Heart left ventricle (tissue), 16 donors: ENCODE results near the gene SKIC8. TPM values are rescaled to one million over a fixed set of nuclear protein-coding genes. Genes with fewer than 3 reads are reported as not detected.

ENCODE experiments used
- ATAC-seq, 4 donors: fragments of 200-7000 bp; cut with Tn5 transposase; one replicate each; pipeline ENCODE4 v1.9.1; 2020 to 2022; ENCODE audit warnings: moderate library complexity in 4 of 4, mild to moderate bottlenecking in 3 of 4, moderate number of reproducible peaks in 1 of 4
- DNase-seq, 5 donors: peaks; one replicate each; pipeline ENCODE4 v3.0.0-alpha.2; 2020
- H3K27ac ChIP-seq, 12 donors: fragments of 200-600 bp; sonication (generic) in 4 of 12; one replicate each; pipeline versions ENCODE4 v1.5.0 to v1.8.0; 2016 to 2022; ENCODE audit warnings: mild to moderate bottlenecking in 2 of 12
- H3K27me3 ChIP-seq, 9 donors: fragments of 200-600 bp; sonication (generic) in 2 of 9; one replicate each; pipeline versions ENCODE4 v1.5.1 to v1.8.0; 2016 to 2022; ENCODE audit warnings: mild to moderate bottlenecking in 3 of 9
- H3K36me3 ChIP-seq, 9 donors: fragments of 200-600 bp; sonication (generic) in 2 of 9; one replicate each; pipeline versions ENCODE4 v1.5.0 to v1.8.0; 2018 to 2022; ENCODE audit warnings: mild to moderate bottlenecking in 2 of 9
- H3K4me1 ChIP-seq, 12 donors: fragments of 200-600 bp; sonication (generic) in 4 of 12; one replicate each; pipeline versions ENCODE4 v1.5.0 to v1.8.0; 2016 to 2022; ENCODE audit warnings: mild to moderate bottlenecking in 3 of 12
- H3K4me3 ChIP-seq, 12 donors: fragments of 200-600 bp; sonication (generic) in 4 of 12; one replicate each; pipeline versions ENCODE4 v1.5.0 to v1.8.0; 2017 to 2022; ENCODE audit warnings: mild to moderate bottlenecking in 9 of 12, moderate library complexity in 4 of 12
- H3K9me3 ChIP-seq, 12 donors: fragments of 200-600 bp; sonication (generic) in 4 of 12; one replicate each; pipeline versions ENCODE4 v1.5.0 to v1.8.0; 2016 to 2022; ENCODE audit warnings: mild to moderate bottlenecking in 1 of 12
- POLR2A ChIP-seq, 2 donors: fragments of 450-650 bp; IDR thresholded peaks; one replicate each; pipeline ENCODE4 v1.6.1; 2017; ENCODE audit warnings: antibody characterized with exemption in 2 of 2, mild to moderate bottlenecking in 2 of 2, moderate library complexity in 2 of 2
- WGBS, 4 donors: extraction: QIAGEN DNeasy Blood & Tissue Kit in 2 of 4; methylation state at CpG; one replicate each; pipeline versions ENCODE4 v1.1.5 to v1.1.7; 2013 to 2018; 5-methylcytosine and 5-hydroxymethylcytosine counted together
- intact Hi-C, 10 donors: fragments of 100-400 bp; cut with DNase I; formaldehyde crosslinking; loops; one replicate each; pipeline versions ENCODE4 v1.11.1 to v1.14.2; 2022
- polyA plus RNA-seq, 2 donors: library from polyadenylated mRNA; stranded (reverse); fragments of 200-250 nt; gene quantifications; one replicate each; pipeline ENCODE4 v1.2.3, GENCODE V29; 2013
- total RNA-seq, 9 donors: library from RNA; depleted of rRNA in 2 of 9; stranded (reverse); fragments of >200 nt in 2 of 9; fragmentation: NEBNext Ultra II Directional in 3 of 9; extraction: Animal tissue kit (Norgen Biotek cat#: 25700) in 3 of 9; gene quantifications; one replicate each; pipeline versions ENCODE4 v1.1.0 to v1.2.4, GENCODE V29; 2016 to 2023
- TF ChIP-seq, protein P1 (sequence below), 12 donors: fragments of 200-600 bp; sonication (generic) in 4 of 12; IDR thresholded peaks; one replicate each; pipeline versions ENCODE4 v1.5.0 to v1.8.0; 2018 to 2022; ENCODE audit warnings: antibody characterized with exemption in 12 of 12, mild to moderate bottlenecking in 5 of 12
- donor health status: ischemic (EF 13 %, LVEDD 7.1; RV severe dilation, severe dysfunction).
- donor health status: healthy with polysubstance abuse.
- donor health status: DM: no; HTN: yes; CAD: no.
- donor health status: DM: no; HTN: no; CAD: no.
- donor health status: ischemic (EF 25% LVEDD 6.9; RV normal size, moderate dysfunction).
- donor health status: ischemic (EF 25% LVEDD 5.7; RV mildly dilated, moderate dysfunction).
- donor health status: healthy.
- donor health status: DM: yes; HTN: yes; CAD: no.
- donor health status: ischemic (EF 35%, LVEDD 5.7; RV mildly dilated, moderate dysfunction).
- donor health status: nonischemic (EF 11% LVEDD 7.7; RV severe dilation, severe dysfunction).
- donor health status: DM: yes; HTN: yes; CAD: no.
- donor health status: PGD.
- donor health status: ischemic (EF 29% LVEDD 5.4; RV normal size, mild dysfunction).
- donor health status: nonischemic (EF 23%, LVEDD 6.1; RV moderate dilation, normal function).

SKIC8 gene
- total and polyA plus RNA-seq, 11 donors = 20.8 to 50.2 (median 28.2) TPM

DNA sequence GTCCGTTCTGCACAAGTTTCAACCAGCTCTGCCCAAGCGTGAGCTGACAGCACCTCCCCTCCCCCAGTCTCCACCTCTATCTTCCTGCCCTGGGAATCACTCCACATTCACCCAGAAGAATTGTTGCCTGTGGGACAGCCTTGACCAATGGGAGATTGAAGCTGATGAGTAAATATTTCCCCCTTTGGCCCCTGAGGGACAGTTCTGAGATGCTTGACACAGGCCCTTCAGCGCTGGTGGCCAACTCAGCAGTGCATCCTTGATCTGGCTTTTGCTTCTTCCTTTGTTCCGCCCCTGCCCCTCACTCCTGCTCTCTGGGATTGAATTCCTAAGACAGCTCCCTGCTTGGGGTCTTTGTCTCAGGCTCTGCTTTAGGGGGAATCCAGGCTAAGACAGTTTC is 13.1 kb upstream of the SKIC8 start:
- ATAC-seq (no peak), DNase-seq (peak in 1 of 5 donors; percentile 14)
- Histone ChIP-seq H3K4me3 (no peak overlapping the region), H3K27me3 (peaks cover 0 to 10% (median 0%) of the 10 kb centered on the region in 9 donors), H3K4me1 (peaks cover 0 to 8% (median 0%) of the 10 kb centered on the region in 12 donors), H3K27ac (no peak overlapping the region), H3K9me3 (no peaks in the 10 kb centered on the region), H3K36me3 (no peaks in the 10 kb centered on the region)
- no peak for TF ChIP-seq POLR2A (IDR thresholded peaks at IDR 0.05)
- TF ChIP-seq, protein P1, sequence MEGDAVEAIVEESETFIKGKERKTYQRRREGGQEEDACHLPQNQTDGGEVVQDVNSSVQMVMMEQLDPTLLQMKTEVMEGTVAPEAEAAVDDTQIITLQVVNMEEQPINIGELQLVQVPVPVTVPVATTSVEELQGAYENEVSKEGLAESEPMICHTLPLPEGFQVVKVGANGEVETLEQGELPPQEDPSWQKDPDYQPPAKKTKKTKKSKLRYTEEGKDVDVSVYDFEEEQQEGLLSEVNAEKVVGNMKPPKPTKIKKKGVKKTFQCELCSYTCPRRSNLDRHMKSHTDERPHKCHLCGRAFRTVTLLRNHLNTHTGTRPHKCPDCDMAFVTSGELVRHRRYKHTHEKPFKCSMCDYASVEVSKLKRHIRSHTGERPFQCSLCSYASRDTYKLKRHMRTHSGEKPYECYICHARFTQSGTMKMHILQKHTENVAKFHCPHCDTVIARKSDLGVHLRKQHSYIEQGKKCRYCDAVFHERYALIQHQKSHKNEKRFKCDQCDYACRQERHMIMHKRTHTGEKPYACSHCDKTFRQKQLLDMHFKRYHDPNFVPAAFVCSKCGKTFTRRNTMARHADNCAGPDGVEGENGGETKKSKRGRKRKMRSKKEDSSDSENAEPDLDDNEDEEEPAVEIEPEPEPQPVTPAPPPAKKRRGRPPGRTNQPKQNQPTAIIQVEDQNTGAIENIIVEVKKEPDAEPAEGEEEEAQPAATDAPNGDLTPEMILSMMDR (IDR thresholded peaks at IDR 0.05) = no peak
- WGBS, 4 donors = 60 to 83% (median 74%) methylated on average over 4 of the region's 4 CpGs
- intact Hi-C loops = loop anchor here in 2 of 10 donors (5.0 to 10.0 kb wide), 2 partner anchors 110 to 172 kb away; no protein-coding TSS in a partner anchor

DNA sequence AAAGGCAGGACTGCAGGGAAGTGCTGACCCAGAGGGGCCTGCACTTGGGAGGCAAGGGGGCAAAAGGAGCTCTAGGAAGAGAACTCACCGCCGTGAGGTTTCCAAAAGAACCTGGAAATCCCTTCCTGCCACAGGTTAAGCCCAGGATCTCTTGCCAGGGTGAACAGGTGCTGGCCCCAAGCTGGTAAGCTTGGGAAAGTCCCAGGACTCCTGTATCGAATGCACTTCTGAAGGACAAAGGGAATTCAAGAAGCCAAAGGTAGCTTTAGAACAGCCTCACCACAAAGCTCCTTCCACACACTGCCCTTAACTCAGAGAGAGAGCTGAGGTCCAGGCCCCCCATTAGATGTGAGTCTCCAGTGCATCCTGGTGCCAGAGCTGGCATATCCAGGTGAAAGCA is 11.9 kb upstream of the SKIC8 start:
- intact Hi-C loops = loop anchor here in 2 of 10 donors (5.0 to 10.0 kb wide), 2 partner anchors 111 to 174 kb away; no protein-coding TSS in a partner anchor
- no peak overlapping the region for H3K27ac ChIP-seq
- H3K4me1 ChIP-seq = peaks cover 0 to 8% (median 0%) of the 10 kb centered on the region in 12 donors
- H3K4me3 ChIP-seq = no peak overlapping the region
- no peak for ATAC-seq
- H3K9me3 ChIP-seq = no peaks in the 10 kb centered on the region
- WGBS, 4 donors = 76 to 86% (median 83%) methylated on average over 3 of the region's 3 CpGs
- DNase-seq = peak in 1 of 5 donors; percentile 6
- H3K36me3 ChIP-seq = no peaks in the 10 kb centered on the region
- peaks cover 0 to 15% (median 0%) of the 10 kb centered on the region in 9 donors for H3K27me3 ChIP-seq
- no peak for TF ChIP-seq POLR2A (IDR thresholded peaks at IDR 0.05)
- TF ChIP-seq, protein P1 (IDR thresholded peaks at IDR 0.05) = no peak

DNA sequence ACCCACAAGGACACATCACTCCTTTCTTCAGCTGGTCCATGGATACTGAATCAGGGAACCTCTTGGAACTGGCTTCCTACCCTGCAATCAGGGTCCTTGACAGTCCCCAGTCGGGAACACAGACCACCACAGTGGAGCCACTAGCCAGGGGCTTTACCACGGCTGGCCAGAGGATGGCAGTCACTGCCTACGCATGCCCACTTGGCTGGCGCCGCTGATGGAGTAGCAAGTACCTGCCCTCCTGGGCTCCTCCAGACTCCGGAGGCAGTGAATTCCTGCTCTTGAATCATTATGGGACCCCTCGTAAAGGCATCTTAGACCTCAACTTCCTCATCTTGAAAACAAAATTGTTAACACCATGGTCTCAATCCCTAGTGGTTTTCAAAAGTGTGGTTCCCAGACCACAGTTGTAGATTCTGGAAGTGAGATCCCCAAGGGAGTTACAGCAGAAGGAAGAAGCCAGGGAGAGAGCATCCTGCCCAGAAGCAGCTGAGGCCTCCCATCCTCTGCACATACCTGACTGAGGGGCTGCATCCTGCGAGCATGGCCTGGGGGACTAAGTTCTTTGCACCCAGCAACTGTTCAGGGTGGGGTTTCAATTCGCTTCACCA is 9.1 kb upstream of the SKIC8 start:
- TF ChIP-seq, protein P1 (IDR thresholded peaks at IDR 0.05) = peak; percentile 69 to 84 (median 77)
- TF ChIP-seq POLR2A (IDR thresholded peaks at IDR 0.05) = no peak
- Histone ChIP-seq H3K36me3 (no peaks in the 10 kb centered on the region), H3K4me1 (peaks cover 0 to 8% (median 0%) of the 10 kb centered on the region in 12 donors), H3K9me3 (no peaks in the 10 kb centered on the region), H3K27ac (no peak overlapping the region), H3K4me3 (no peak overlapping the region), H3K27me3 (peaks cover 0 to 23% (median 0%) of the 10 kb centered on the region in 9 donors)
- 11 to 18% (median 16%) methylated on average over 9 of the region's 9 CpGs for WGBS, 4 donors
- peak; percentile 68 to 91 (median 87) for ATAC-seq
- peak; percentile 54 to 83 (median 64) for DNase-seq
- intact Hi-C loops = loop anchor here in 9 of 10 donors (1.0 to 5.0 kb wide), 9 partner anchors 106 to 174 kb away; no protein-coding TSS in a partner anchor

DNA sequence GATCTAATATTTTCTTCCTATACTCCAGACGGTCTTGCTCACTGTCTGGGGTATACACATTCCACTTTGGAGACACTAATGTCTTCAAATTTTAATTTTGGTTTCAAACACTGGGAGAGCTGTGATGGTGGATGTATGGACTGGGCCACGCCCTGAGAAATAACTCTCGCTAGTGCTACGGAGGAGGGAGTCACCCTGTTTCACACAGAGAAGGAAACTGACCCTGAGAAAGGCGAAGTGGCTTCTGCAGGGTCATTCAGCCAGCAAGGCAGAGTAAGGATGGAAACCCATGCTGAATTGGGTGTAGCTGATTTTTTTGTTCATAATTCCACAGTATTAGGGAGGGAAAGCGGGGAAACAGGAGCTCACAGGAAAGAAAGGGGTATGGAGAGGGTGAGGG is 8.6 kb upstream of the SKIC8 start:
- peaks cover 0 to 8% (median 0%) of the 10 kb centered on the region in 12 donors for H3K4me1 ChIP-seq
- WGBS, 4 donors = 50 to 65% (median 55%) methylated on average over 6 of the region's 6 CpGs
- ATAC-seq = no peak

More for the DNA sequence above, 8.6 kb upstream of the SKIC8 start:
- H3K36me3 ChIP-seq = no peaks in the 10 kb centered on the region
- no peak overlapping the region for H3K4me3 ChIP-seq
- H3K9me3 ChIP-seq = no peaks in the 10 kb centered on the region
- no peak overlapping the region for H3K27ac ChIP-seq
- intact Hi-C loops = loop anchor here in 9 of 10 donors (1.0 to 5.0 kb wide), 9 partner anchors 107 to 174 kb away; no protein-coding TSS in a partner anchor
- TF ChIP-seq, protein P1 (IDR thresholded peaks at IDR 0.05) = no peak
- TF ChIP-seq POLR2A (IDR thresholded peaks at IDR 0.05) = no peak
- H3K27me3 ChIP-seq = peaks cover 0 to 24% (median 0%) of the 10 kb centered on the region in 9 donors
- no peak for DNase-seq
